ENCODE results near the gene PARD3B. TPM values are rescaled to one million over a fixed set of nuclear protein-coding genes. Genes with fewer than 3 reads are reported as not detected.
A peak's percentile ranks its signal among the peaks of the same experiment; 100 is the strongest.

Gene PARD3B
- total RNA-seq, 1 donor from 2014 or later: 10.3 TPM

DNA sequence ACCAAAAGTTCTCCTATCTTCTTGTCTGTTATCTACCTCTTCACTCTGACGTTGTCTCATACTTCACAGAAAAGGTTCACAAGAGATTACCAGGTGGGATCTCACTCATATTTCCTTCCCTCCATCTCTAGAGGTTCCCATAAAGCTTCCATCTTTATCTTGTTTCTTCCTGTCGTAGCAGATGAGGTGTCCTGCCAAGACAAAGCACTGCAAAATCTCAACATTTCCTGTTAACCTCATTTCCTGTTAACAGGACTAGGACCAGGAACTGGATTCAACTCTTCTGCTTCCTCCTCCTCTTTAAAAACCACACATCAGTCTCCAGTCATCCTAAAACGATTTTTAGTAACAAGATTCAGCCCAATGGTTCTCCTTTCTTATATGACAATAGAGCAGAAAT, 624.2 kb downstream of the PARD3B start:
- DNase-seq (ENCODE audit: extremely low read depth, low read depth, low spot score): no peak

- no peak for DNase-seq (ENCODE audit: extremely low read depth, low read depth, low spot score)
Observed at GRCh38 chr2:205170399-205170798, 625.1 kb downstream of the PARD3B start.

DNA sequence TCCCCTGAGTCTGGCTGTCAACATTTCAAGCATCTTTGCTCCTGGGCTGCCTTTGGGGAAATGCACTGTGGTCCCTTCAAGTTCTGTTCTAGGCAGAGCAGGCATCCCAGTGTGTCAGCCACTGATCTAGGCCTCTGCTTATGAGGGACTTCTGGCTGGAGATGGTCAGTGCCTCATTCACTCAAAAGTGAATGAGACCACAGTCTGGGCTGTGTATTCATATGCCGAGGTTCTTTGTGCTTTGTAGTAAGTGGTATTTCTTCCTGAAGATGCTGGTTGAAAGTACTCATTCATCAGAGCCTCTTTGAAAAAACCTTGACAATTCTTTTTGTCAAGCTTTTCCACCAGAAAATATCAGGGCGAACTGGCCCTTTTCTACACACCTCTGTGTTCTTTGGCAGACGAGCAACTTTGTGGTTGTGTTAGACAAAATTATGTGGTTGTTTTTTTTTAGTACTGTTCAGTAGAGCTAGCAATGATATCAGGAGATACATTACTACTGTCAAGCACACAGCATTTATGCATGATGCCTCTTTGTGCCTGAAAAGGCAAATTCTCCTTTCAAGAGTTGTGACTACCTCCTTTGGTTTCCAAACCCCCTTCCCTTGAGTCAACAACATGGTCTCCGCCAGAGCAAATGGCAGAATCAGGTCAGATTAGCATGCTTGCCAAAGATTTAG, 626.1 kb downstream of the PARD3B start:
- no peak for DNase-seq (ENCODE audit: extremely low read depth, low read depth, low spot score)

- DNase-seq (ENCODE audit: extremely low read depth, low read depth, low spot score): no peak
Observed at GRCh38 chr2:205175831-205176230, 630.6 kb downstream of the PARD3B start.

DNA sequence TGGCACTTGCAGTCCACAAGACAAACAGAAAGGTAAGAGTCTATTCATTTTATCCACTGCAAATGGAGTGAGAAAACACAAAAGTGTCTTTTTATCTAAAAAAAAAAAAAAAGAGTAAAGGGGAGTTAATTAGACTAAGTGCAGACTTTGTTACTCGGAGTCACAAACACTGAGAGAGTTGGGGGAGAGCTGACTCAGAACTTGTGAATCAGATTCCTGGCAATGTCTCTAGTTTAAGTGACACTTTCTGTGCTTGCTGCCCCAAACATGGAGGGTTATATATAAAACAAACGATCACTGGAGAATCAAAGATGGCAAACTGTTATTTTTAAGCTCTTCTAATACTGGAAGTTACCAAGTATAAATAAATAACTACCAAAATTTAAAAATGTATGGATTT, 631.3 kb downstream of the PARD3B start:
- no peak for DNase-seq (ENCODE audit: extremely low read depth, low read depth, low spot score)

GRCh38 chr2:205177546-205177945, 632.3 kb downstream of the PARD3B start:
- no peak for DNase-seq (ENCODE audit: extremely low read depth, low read depth, low spot score)

- DNase-seq (ENCODE audit: extremely low read depth, low read depth, low spot score): no peak
Observed at GRCh38 chr2:205180730-205181129, 635.5 kb downstream of the PARD3B start.

DNA sequence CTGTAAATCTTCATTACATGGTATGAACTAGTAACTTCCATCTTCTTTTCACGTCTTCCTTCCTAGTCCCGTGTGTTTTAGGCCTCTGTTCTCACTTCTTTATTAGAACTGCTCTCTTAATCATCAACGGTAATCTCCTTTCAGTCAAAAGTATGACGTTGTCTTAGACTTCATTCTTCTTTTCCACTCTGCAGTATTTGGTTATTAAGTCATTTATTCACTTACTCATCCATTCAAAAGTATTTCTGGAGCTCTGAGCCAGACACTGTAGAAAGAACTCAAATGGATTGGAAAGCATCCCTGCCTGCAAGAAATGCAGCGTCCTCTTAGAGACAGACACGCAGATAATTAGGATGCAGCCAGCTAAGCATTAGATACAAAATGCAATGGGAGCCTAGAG, 642.5 kb downstream of the PARD3B start:
- DNase-seq (ENCODE audit: extremely low read depth, low read depth, low spot score): no peak

- DNase-seq (ENCODE audit: extremely low read depth, low read depth, low spot score): no peak
Observed at GRCh38 chr2:205188239-205189138, 643.2 kb downstream of the PARD3B start.

DNA sequence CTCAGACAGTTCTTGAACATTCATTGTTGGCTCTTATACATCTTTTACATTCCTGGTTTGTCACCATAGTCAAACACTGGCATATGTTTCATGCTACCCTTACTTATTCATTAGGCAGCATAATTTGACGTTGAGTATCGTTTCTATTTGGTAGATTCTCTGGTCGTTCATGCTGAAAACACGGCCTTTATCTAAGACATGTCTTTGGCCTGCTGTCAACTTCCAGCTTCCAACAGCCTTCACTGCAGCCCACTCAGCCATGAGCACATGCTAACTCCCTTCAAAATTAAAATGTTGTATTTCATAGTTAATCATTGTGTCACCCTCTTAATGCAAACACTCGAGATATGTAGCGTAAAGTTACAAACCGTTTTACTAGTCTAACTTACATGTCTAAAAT, 644.0 kb downstream of the PARD3B start:
- DNase-seq (ENCODE audit: extremely low read depth, low read depth, low spot score): no peak

- DNase-seq (ENCODE audit: extremely low read depth, low read depth, low spot score): no peak
Observed at GRCh38 chr2:205190528-205190927, 645.3 kb downstream of the PARD3B start.

DNA sequence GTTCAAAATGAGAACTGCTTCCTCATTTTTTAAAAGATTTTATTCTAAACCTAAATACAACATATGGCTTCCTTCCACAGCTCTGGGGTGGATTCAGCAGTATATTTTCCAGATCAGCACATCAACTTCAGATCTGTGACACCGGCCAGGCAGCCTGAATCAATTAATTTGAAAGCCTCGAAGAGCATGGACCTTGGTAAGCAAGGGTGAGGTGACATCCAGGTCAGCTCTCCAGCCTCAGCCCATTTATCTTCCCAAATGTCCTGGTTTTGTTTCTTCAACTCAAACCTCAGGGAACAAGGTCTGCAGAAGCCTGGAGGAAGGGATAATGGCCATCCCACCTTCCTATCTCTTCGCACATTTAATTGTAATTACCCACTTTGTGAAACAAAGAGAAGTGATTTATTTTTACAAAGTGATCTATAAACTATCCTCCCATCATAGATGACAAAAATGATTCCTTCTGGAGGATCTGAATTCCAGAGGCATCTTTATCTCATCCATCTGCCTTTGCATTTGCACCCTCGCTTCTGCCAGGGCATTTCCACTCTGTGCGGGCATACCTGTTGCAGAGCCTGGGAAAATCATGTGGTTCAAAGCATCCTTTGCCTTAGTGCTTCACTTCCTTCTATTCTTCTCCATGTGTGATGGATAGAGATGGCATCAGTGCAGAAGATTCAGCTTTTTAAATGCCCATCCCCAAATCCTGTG, 648.0 kb downstream of the PARD3B start:
- DNase-seq (ENCODE audit: extremely low read depth, low read depth, low spot score): no peak

- DNase-seq (ENCODE audit: extremely low read depth, low read depth, low spot score): no peak
Observed at GRCh38 chr2:205193836-205194228, 648.6 kb downstream of the PARD3B start.

DNA sequence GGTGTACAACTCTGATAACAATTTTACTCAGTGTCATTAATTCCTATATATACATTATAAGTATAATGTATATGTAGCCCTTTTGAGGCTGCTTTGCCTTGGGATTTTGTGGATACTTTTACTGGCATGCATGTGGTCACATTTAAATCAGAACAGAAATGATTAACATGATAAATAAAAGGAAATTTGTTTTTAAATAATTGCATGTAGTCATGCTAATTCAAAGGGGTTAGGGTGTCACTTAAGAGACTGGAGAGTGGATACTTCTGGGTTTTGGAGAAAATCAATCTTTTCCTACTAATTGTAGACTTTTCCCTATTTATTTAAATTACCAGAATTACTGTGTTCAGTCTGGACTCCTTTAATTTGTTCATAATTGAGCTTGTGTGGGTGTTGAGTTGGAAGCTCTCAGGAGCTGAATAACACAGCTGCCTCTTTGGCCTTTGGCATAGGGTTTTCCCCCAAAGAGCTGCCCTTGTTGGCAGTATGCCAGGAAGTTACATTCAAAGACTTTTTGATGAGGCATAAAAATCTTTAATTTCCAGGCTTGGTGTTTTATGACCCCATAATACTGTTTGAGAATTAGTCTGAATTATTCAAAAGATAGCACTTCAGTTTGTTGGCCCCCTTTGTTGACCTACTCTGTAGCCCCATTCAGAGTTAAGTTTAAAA, 652.3 kb downstream of the PARD3B start:
- DNase-seq (ENCODE audit: extremely low read depth, low read depth, low spot score): peak; percentile 23

- DNase-seq (ENCODE audit: extremely low read depth, low read depth, low spot score): peak; percentile 67
Observed at GRCh38 chr2:205198140-205198525, 652.9 kb downstream of the PARD3B start.

GRCh38 chr2:205199165-205199850, 654.0 kb downstream of the PARD3B start:
- DNase-seq (ENCODE audit: extremely low read depth, low read depth, low spot score): no peak

DNA sequence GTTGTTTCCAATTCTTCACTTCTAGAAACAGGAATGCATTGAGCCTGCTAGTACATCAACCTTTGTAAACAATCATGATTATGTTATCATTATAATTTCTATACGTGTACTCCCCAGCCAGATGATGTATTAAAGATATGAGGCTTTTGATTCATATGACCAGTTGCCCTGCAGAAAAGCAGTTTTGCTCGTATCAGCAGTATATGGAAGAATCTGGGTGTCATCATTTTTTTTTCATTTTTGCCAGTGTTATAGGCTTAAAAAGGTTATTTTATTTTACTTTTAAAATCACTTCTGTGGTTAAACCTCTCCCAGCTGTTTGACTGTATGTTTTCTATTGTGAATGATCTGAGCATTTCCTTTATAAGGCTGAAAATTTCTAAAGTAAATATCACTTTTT, 665.2 kb downstream of the PARD3B start:
- DNase-seq (ENCODE audit: extremely low read depth, low read depth, low spot score): no peak

GRCh38 chr2:205212357-205212756, 667.1 kb downstream of the PARD3B start:
- DNase-seq (ENCODE audit: extremely low read depth, low read depth, low spot score): no peak

GRCh38 chr2:205216092-205216491, 670.8 kb downstream of the PARD3B start:
- DNase-seq (ENCODE audit: extremely low read depth, low read depth, low spot score): no peak

DNA sequence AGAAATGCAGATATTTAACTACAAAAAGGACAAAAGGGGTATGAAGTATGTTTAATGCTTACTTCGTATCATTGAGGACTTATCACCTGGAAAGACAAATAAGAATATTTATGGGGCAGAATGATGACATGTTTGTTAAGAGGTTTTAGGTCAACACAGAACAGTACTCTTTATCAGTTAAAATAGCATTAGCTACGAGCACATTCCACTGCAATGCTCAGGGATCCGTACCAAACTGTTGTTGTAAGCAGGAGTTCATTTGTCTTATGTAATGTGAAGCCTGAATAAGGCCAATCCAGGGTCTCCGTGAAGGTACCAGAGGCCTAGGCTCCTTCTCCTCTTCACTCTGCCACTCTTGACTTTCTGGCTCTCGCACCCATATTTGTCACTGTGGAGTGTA, 671.3 kb downstream of the PARD3B start:
- DNase-seq (ENCODE audit: extremely low read depth, low read depth, low spot score): no peak

Measured in glomerular endothelial cell (primary cell).